ENCODE measurements around the gene HMG20A. TPM values are rescaled to one million over a fixed set of nuclear protein-coding genes. Genes with fewer than 3 reads are reported as not detected.

Gene HMG20A
- total and polyA plus RNA-seq, 9 of the 15 experiments (the other 6 are each of a cell fraction or from before 2014, with no cell fraction given): 25.0 to 68.1 (median 38.9) TPM

DNA sequence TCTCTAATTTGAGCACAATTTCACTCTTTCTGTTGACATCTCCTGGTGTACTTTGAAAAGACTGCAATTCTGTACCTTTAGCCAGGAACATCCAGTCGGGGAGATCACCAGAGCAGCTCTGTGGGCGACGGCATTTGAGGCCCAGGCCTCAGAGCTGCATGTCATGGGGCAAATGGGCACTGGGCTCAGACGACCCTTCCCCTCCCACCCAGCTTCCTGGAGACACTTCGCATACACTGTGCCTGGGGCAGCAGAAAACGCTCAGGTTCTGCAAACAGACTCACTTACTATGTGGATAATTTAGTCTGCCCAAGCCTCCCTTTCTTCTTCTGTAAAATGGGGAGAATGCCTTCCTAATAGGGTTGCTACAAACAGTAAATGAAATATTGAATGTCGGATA lies 96.9 kb downstream of the HMG20A start:
- Histone ChIP-seq H3K9me3 (replicated peaks; ENCODE audit: control insufficient read depth, insufficient read depth, low read depth, low read length) (no peaks in the 10 kb centered on the region), H3K4me2 (ENCODE audit: insufficient read depth, low read length) (no peak overlapping the region), H3K79me2 (ENCODE audit: control insufficient read depth, insufficient read depth, low read length) (no peaks in the 10 kb centered on the region), H4K20me1 (replicated peaks; ENCODE audit: control insufficient read depth, insufficient read depth, low read length) (no peaks in the 10 kb centered on the region; the same call in 1 of the 2 replicates), H2AFZ (ENCODE audit: low read depth, low read length) (no peak overlapping the region), H3K9me1 (ENCODE audit: control insufficient read depth, insufficient read depth, low read length) (no peaks in the 10 kb centered on the region), H3K27ac (ENCODE audit: extremely low read depth, low read depth, low read length) (no peak overlapping the region), H3K9ac (ENCODE audit: insufficient read depth in 1 of 2, low read depth in 2 of 2, low read length in 2 of 2) (no peak overlapping the region), H3K36me3 (ENCODE audit: control insufficient read depth, insufficient read depth, low read length) (no peaks in the 10 kb centered on the region), H3K4me1 (replicated peaks in 1 of 2; ENCODE audit: control insufficient read depth in 2 of 2, insufficient read depth in 2 of 2, low read length in 2 of 2) (0 out of 5 replicates have a peak, but pooled peaks cover 0 to 3% of the 10 kb centered on the region in 2 experiments), H3K4me3 (no peak overlapping the region), H3K27me3 (ENCODE audit: control insufficient read depth in 2 of 2, insufficient read depth in 2 of 2, low read length in 2 of 2) (peaks cover 21 to 45% of the 10 kb centered on the region in 2 experiments; a peak in 4 of 5 replicates)
- ATAC-seq (no peak), FAIRE-seq (no peak), DNase-seq (ENCODE audit: extremely low read depth in 1 of 4, low spot score in 3 of 4) (no peak)
- ChIA-PET CTCF (ENCODE audit: low intra/inter-chr PET ratio) (no interaction called here), POLR2A (no interaction called here)
- WGBS (ENCODE audit: insufficient coverage, low coverage, missing lambda C conversion rate): 6% methylated on average over 7 of the region's 7 CpGs
- no TSS peak for BruUV-seq (replicated peaks)
- in situ Hi-C loops (cut with MboI) (no loop called here), intact Hi-C loops (cut with micrococcal nuclease) (no loop called here)
- TF ChIP-seq, protein P1, sequence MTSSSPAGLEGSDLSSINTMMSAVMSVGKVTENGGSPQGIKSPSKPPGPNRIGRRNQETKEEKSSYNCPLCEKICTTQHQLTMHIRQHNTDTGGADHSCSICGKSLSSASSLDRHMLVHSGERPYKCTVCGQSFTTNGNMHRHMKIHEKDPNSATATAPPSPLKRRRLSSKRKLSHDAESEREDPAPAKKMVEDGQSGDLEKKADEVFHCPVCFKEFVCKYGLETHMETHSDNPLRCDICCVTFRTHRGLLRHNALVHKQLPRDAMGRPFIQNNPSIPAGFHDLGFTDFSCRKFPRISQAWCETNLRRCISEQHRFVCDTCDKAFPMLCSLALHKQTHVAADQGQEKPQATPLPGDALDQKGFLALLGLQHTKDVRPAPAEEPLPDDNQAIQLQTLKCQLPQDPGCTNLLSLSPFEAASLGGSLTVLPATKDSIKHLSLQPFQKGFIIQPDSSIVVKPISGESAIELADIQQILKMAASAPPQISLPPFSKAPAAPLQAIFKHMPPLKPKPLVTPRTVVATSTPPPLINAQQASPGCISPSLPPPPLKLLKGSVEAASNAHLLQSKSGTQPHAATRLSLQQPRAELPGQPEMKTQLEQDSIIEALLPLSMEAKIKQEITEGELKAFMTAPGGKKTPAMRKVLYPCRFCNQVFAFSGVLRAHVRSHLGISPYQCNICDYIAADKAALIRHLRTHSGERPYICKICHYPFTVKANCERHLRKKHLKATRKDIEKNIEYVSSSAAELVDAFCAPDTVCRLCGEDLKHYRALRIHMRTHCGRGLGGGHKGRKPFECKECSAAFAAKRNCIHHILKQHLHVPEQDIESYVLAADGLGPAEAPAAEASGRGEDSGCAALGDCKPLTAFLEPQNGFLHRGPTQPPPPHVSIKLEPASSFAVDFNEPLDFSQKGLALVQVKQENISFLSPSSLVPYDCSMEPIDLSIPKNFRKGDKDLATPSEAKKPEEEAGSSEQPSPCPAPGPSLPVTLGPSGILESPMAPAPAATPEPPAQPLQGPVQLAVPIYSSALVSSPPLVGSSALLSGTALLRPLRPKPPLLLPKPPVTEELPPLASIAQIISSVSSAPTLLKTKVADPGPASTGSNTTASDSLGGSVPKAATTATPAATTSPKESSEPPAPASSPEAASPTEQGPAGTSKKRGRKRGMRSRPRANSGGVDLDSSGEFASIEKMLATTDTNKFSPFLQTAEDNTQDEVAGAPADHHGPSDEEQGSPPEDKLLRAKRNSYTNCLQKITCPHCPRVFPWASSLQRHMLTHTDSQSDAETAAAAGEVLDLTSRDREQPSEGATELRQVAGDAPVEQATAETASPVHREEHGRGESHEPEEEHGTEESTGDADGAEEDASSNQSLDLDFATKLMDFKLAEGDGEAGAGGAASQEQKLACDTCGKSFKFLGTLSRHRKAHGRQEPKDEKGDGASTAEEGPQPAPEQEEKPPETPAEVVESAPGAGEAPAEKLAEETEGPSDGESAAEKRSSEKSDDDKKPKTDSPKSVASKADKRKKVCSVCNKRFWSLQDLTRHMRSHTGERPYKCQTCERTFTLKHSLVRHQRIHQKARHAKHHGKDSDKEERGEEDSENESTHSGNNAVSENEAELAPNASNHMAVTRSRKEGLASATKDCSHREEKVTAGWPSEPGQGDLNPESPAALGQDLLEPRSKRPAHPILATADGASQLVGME (CRISPR knock-in tag; IDR thresholded peaks at IDR 0.05): no peak
- TF ChIP-seq FIP1L1 (IDR thresholded peaks at IDR 0.05; ENCODE audit: low read depth, low read length, poor library complexity, severe bottlenecking) (no peak), ZNF316 (IDR thresholded peaks at IDR 0.05) (no peak), CHD4 (IDR thresholded peaks at IDR 0.05; ENCODE audit: insufficient read depth, insufficient replicate concordance, low read depth, low read length, poor library complexity, severe bottlenecking) (no peak), SMARCC2 (IDR thresholded peaks at IDR 0.05; ENCODE audit: low read depth) (no peak)
- TF ChIP-seq, protein P2, sequence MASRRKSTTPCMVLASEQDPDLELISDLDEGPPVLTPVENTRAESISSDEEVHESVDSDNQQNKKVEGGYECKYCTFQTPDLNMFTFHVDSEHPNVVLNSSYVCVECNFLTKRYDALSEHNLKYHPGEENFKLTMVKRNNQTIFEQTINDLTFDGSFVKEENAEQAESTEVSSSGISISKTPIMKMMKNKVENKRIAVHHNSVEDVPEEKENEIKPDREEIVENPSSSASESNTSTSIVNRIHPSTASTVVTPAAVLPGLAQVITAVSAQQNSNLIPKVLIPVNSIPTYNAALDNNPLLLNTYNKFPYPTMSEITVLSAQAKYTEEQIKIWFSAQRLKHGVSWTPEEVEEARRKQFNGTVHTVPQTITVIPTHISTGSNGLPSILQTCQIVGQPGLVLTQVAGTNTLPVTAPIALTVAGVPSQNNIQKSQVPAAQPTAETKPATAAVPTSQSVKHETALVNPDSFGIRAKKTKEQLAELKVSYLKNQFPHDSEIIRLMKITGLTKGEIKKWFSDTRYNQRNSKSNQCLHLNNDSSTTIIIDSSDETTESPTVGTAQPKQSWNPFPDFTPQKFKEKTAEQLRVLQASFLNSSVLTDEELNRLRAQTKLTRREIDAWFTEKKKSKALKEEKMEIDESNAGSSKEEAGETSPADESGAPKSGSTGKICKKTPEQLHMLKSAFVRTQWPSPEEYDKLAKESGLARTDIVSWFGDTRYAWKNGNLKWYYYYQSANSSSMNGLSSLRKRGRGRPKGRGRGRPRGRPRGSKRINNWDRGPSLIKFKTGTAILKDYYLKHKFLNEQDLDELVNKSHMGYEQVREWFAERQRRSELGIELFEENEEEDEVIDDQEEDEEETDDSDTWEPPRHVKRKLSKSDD (conservative IDR thresholded peaks at IDR 0.05; ENCODE audit: low read length): no peak
- TF ChIP-seq, protein P3, sequence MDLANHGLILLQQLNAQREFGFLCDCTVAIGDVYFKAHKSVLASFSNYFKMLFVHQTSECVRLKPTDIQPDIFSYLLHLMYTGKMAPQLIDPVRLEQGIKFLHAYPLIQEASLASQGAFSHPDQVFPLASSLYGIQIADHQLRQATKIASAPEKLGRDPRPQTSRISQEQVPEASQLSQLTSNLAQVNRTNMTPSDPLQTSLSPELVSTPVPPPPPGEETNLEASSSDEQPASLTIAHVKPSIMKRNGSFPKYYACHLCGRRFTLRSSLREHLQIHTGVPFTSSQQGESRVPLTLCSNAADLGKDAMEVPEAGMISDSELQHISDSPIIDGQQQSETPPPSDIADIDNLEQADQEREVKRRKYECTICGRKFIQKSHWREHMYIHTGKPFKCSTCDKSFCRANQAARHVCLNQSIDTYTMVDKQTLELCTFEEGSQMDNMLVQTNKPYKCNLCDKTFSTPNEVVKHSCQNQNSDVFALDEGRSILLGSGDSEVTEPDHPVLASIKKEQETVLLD (IDR thresholded peaks at IDR 0.05): no peak
- TF ChIP-seq, protein P4, sequence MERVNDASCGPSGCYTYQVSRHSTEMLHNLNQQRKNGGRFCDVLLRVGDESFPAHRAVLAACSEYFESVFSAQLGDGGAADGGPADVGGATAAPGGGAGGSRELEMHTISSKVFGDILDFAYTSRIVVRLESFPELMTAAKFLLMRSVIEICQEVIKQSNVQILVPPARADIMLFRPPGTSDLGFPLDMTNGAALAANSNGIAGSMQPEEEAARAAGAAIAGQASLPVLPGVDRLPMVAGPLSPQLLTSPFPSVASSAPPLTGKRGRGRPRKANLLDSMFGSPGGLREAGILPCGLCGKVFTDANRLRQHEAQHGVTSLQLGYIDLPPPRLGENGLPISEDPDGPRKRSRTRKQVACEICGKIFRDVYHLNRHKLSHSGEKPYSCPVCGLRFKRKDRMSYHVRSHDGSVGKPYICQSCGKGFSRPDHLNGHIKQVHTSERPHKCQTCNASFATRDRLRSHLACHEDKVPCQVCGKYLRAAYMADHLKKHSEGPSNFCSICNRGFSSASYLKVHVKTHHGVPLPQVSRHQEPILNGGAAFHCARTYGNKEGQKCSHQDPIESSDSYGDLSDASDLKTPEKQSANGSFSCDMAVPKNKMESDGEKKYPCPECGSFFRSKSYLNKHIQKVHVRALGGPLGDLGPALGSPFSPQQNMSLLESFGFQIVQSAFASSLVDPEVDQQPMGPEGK (CRISPR knock-in tag; IDR thresholded peaks at IDR 0.05; ENCODE audit: borderline replicate concordance): no peak
- TF ChIP-seq, protein P5, sequence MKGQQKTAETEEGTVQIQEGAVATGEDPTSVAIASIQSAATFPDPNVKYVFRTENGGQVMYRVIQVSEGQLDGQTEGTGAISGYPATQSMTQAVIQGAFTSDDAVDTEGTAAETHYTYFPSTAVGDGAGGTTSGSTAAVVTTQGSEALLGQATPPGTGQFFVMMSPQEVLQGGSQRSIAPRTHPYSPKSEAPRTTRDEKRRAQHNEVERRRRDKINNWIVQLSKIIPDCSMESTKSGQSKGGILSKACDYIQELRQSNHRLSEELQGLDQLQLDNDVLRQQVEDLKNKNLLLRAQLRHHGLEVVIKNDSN (CRISPR knock-in tag; IDR thresholded peaks at IDR 0.05): no peak
